Urothelium cell line (cell line): Measurements from ENCODE around the gene SNX5.
"Not testable (repeated sequence)": the region's sequence is repeated elsewhere in the genome, so short reads cannot be mapped to it uniquely, and the experiment has no call there.

Source experiments
- DNase-seq: peaks from one replicate; pipeline ENCODE4 v3.0.0; 2011; ENCODE audit warnings: low spot score, mixed read lengths
- FAIRE-seq: peaks from 2 replicates; lab custom pipeline; 2011; peaks lifted over from hg19 to GRCh38; lab: Jason Lieb, UNC

Gene SNX5

DNA sequence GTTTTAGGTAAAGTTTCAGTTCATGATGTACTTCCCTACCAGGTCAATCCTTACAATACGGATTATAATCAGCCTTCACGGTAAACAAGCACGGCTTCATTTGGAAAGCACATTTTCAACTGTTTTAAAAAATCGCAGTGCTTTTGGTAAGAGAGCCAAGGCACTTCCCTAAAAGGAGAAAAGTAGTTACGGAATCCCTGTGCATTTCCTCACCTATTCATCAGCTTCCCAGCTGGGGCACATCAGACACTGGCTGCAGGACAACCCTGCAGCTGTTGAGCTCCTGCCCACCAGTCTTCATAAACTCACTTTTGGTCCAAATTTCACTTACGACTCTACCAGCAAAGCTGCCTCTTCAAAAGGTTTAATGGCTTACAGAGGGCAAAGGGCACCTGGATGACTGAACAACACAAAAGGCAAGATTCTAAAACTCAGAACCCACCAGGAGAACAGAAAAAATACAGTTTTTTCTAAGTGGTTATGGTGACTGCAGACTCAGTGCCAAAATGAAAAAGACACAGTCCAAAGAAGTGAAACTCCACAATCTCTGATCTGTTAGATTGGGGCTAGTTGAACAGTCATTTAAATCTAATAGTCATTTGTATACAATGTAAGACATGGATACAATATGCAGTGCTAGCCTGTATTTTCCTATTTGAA lies 7.5 kb downstream of the SNX5 start:
- no peak for FAIRE-seq

DNA sequence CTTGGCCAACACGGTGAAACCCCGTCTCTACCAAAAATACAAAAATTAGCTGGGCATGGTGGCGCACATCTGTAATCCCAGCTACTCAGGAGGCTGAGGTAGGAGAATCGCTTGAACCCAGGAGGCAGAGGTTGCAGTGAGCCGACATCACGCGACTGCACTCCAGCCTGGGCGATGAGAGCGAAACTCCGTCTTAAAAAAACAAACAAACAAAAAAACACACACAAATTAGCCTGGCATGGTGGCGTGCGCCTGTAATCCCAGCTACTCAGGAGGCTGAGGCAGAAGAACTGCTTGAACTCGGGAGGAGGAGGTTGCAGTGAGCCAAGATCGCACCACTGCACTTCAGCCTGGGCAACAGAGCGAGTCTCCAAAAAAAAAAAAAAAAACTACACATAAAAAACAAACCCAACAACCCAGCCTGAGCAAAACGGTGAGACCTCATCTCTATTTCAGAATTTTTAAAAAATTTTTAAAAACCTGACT lies 8.2 kb downstream of the SNX5 start:
- not testable (repeated sequence) for FAIRE-seq, DNase-seq

More for the DNA sequence above, 7.5 kb downstream of the SNX5 start:
- DNase-seq: no peak

DNA sequence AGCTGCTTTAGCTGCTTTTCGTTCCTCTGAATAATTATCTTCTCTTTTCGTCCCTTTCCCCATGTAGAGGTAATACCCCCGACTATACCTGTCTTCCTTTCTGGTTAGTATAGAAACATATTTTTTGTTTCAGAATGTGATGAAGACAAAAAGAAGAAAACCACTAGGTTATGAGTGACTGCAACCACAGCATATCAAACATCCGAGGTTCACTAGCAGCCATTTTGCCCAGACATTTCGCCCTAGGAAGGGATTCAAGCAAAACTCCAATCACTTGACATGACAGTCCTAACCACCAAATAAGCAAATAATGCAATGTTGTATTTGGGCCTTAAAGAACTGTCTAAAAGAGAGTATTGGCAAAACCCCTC lies 9.4 kb downstream of the SNX5 start:
- FAIRE-seq (no peak), DNase-seq (no peak)

DNA sequence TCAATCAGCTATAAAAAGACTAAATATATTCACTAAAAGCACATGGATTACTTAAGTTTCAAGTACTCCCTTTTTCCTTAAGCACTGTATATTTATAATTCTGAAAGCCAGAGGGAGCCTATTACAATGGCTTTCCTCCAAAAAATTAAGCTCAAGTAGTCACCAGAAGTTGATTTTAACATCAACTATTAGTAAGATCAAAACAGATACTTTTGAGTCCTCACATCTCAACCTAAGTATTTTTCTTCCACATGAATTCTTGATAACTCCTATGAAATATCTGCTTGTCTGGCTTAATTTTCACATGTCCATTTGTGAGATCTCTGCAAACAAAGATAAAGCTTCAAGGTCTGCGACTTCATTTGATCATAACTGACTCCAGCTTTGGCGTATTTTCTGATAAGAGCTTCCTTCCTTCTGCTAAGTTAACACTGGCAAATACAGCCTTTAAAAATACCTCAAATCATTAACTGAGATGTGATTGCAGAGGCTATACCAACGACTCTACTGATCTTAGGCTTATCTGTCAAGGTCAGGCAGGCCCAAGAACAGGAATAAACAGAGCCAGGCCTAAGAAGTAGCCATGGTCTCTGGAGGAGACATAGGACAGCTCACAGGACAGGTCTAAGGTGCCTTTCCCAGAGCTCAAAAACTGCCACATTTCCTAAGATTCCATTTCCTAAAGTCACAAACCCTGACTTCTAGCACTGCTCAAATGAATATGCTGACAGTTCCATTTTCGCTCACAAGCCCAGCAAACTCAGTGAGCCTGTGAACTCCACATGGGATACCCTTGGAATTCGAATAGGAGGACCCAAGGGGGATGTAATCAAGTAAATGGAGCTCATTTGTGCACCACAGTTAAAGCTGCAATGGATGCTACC lies 10.0 kb downstream of the SNX5 start:
- FAIRE-seq (no peak), DNase-seq (no peak)

DNA sequence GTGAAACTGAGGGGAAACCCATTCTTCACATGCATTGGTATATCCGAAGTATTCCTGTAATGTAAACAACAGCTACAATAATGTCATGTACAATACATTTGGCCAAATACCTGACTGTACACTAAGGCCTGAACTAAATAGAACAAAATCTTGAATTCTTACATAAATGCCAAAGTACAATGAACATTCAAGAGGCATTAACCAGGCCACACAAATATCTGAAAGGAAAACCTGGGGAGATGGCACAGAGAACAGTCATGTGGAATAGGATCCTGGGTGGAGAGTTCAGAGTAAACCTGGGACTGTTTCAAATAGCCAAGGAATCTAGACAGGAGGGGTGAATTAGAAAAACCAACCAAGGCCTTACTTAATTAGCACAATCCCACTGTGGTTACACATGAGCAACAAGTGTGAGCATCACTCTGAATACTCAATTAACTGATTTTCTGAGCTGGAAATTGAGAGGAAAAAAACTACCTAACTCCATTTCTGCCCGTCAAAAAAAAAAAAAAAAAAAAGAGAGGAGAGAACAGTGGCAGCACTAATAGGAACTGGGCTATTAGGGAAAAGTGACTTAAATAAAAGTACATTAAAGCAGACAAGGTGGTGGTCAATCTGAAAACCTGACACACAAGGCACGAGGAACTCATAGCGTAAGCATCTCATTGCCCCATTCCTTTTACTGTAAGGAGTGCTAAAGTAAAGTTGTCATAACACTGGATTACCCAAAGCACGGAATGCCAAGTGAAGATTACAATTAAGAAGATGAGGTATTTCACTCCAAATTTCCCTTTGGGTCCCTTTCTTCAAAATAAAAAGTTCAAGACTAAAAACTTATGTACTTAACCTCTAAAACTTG lies 10.9 kb downstream of the SNX5 start:
- no peak for FAIRE-seq
- DNase-seq: no peak

DNA sequence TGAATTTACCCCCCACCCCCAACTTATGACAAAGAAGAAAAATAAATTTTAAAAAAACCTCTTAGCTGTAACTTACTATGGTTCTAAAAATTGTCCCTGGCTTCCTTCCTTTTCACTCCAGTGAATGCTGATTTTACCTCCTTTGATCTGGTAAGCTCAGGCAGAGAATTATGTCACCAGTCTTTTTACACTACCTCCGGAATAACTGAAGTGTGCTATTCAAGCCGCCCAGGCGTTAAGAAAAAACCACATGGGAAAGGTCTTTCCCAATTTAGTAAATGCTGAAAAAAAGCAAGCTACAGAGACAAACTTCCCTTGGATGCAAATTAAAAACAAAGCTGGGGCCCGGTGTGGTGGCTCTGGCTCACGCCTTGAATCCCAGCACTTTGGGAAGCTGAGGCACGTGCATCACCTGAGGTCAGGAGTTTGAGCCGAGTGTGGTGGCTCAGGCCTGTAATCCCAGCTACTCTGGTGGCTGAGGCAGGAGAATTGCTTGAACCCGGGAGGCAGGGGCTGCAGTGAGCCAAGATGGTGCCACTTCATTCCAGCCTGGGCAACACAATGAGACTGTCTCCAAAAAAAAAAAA lies 12.4 kb downstream of the SNX5 start:
- no peak for FAIRE-seq

DNA sequence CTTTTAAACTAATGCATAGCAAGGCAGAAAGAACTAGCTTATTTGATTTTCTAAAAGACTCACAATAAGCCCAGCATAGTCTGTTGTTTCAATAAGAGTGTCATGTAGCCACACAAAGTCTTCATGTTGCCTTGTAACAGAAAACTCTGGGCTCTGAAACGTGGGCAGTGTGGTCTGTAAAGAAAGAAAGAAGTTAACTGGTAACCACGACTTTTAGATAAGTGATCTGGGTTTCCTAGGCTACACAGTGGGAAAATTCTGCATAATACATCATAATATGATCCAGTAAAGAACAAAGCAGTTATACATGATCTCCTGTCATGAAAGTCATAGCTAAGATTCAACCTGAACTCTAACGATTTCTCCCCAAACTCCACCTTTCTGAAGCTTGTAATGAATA lies 13.3 kb downstream of the SNX5 start:
- DNase-seq (no peak), FAIRE-seq (no peak)

More for the DNA sequence above, 12.4 kb downstream of the SNX5 start:
- no peak for DNase-seq

DNA sequence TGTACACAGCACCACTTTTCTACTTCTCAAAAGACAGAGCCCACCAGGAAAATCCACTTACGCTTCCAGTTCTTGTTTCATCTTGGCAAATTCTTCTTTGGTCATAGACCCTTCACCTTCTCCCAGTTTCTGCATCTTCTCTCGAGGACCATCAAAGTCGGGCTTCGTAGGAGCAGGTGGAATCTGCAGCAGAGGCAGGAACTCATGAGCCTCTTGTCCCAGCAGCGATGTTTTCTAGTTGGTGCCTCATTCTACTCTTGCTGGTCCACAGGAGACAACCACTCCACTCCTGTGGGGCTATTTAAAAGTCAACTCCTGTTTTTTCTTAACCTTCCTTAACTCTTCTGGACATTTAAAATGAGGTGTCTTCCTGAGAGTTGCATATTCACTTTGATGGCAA lies 14.7 kb downstream of the SNX5 start:
- FAIRE-seq (no peak), DNase-seq (no peak)

DNA sequence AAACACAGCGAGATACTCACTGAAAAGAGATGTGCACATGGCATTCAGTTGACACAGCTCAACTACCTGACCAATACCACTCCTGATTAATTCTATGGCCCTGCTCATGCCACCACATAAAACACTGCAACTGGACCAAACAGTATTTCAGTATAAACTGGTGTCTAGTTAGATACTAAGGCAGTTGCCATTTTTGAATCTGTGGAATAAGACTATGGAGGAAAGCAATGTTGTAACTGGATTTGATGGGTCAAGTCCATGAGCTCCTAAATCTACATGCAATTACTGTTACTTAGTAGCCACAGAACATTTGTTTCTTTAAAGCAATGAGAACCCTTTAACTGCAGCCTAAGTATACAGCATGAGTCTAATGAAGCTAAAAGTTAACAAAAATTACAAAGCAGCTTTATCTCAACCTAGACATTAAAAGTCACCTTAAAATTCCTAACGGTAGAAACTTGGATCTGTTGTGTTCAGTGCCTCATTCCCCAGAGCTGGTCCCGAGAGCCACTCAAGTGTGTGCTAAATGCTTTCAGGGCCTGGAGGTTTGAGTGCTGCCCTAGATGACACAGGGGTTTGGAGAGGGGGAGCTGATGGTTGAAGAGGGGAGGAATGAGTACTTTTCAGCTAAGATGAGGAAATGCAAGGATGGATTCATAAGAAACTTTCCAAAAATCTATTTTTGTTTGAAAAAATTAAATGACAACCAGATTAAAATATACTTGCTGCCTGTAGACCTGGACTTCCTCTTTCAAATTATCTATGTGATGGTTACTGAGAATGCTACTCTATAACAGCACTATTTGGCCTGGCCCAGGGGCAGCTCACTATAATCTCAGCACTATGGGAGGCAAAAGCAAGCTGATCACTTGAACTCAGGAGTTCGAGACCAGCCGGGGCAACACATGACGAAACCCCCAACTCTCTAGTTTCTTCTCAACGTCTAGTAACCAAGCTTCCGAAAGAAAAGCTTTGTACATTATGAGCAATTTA lies 15.6 kb downstream of the SNX5 start:
- DNase-seq: no peak
- FAIRE-seq: no peak

DNA sequence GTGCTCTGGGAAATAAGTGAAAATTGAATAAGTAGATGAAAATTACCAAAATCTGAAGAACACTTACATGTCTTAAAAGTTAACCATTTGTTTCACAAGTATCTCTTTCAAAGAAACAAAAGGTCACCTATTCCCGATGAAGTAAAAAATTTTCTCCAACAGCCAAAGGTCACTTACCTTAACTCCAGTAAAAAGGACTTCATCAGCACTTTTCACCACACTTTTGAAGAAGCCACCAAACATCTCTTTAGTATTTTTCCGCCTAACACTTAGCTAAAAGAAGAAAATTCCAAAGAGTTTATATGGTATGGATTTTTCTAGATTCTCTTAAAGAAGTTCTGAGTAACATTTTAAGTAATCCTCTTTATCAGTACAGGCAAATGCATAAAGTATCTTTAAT lies 17.3 kb downstream of the SNX5 start:
- DNase-seq (no peak), FAIRE-seq (no peak)

DNA sequence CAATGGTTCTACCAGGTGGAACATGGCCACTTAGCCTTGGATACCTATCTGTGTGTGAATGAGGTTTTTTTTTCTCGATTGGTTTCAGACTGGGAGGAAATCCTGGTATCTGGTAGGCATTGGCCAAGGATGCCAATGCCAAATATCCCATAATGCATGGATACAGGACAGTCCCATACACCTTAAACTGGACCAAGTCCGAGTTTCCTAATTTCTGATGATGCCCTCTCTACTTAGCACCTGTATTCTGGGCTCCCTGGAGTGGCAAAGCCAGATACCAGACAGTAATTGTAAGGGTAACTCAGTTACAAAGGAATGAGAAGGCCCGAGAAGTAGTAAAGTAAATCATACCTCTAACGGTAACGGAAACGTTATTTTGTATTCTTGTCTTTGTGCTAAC lies 17.9 kb downstream of the SNX5 start:
- no peak for FAIRE-seq
- DNase-seq: no peak

DNA sequence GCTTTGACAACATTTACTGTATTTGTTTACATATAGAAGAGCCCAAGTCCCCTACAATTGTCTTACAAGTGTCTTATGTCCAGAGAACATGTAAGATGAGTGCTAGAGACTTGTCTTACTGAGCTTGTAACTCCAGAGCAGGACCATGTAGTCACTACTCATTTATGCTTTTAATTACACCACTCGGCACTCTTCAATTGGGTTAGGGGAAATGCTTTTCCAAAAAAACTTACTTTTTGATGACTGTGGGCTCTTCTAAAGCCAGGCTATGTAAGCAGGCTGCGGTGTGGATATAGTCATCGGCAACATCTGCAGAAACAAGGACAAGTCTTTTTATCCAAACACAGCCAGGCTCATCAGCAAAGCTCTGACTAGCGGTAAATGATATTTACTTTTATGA lies 18.7 kb downstream of the SNX5 start:
- DNase-seq: no peak
- FAIRE-seq: no peak

DNA sequence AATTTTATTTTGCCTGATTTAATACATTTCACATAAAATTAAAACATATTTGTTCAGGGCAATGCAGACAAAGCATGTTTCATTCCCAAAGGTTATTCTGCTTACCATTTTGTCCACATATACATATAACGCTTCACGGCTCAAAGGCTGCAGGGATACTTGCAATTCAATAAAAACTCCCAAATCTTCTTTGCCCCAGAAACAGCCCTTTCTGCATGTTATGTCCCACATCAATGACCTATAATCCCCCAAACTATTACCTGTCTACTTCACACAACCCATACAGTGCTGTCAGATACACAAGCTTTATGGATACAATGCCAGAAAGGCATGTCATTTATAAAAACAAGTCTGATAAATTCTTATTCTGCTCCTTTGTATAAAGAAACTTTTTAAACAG lies 20.2 kb downstream of the SNX5 start:
- DNase-seq: no peak
- FAIRE-seq: no peak

DNA sequence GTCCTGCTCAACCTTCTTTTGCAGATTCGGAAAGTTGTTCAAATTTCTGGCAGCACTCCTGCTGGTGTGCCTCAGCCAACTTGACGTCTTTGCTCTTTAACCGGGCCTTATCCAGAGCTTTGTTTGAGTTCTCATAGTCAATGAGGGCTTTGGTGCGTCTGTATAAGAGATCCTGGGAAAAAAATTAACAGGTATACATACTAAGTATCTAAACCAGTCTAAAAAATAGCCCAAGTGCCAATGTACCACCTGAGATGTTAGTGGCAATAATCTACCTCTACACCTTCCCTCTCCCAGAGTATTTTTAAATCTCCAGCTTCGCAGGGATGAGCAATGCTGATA lies 21.1 kb downstream of the SNX5 start:
- FAIRE-seq: no peak

DNA sequence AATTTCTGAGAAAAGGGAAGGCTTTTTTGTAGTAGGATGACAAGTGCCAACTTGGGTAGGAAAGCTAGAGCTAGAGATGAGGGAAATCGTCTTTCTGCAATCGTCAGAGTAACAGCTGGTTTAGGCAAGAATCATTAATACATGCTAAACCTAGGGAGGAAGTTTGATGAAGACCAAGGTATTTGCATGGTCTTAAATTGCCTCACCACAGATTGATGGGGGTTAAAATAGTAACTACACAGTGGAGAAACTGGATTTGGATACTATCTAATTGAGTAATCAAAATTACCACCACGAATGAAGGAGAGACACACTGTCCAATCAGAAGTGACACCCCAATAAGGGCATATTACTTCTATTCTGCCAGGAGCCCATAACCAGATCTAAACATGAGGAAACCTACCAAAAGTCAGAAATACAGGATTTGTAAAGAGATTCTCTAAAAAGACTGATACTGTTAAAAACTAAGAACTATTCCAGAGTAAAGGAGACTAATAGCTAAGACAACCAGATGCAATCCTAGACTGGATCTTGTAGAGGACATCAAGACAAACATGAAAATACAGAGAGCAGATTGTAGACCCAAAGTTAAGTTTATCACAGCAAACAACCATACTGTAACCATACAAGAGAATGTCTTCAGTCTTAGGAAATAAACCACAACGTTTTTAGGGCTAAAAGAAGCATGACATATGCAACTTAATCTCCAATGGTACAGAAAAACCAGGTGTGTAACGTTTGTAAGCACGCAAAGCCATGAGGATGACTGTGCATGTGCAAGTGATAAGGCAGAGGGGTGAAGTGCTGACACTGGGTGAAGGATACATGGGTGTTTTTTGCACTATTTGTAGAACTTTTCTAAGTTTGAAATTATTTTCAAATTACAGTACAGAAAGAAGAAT lies 21.8 kb downstream of the SNX5 start:
- FAIRE-seq (no peak), DNase-seq (no peak)

More for the DNA sequence above, 21.1 kb downstream of the SNX5 start:
- DNase-seq: no peak

DNA sequence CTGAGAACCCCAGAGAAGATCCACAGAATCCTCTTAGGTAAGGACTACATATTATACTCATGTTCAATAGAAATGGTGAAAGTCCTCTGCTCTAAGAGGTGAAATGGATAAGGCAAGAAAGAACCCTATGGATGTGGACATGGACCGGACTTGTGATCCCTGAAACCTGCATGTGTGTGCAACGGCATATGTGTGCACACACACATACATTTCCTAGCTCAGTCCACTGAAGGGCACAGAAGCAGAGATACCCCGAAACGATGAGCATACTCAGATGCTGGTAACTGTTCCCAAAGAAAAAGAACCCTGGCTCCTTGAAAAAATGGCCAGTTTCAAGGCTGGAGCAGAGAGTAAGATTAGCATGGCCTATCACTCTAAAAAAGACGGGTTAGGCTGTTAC lies 22.6 kb downstream of the SNX5 start:
- DNase-seq (no peak), FAIRE-seq (no peak)

DNA sequence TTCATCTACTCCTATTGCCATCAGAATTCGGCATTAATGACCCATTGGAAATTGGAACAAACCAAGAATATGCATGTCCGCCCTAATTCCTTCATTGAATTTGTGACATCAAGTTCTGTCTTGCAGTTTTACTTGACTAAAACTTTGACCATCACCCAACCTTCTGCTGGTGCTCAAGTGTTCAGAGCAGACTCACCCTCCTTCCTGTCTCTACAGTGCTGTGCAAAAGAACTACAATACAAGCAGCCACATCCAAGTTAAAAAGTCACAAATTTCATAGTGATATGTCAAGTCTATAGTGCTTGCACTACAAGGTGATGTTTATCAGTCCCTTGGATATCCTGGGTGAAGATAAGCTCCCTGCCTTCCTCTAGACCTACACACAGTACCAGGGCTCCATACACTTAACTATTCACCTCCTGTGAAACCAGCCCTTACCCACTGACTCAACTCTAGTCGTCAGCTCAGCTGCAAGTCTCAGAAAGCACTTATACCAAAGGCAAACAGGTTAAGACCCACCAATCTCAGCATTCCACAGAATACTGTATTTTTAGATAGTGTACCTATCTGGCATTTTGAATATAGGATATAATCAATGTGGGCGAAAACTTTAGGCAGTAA lies 23.6 kb downstream of the SNX5 start:
- no peak for FAIRE-seq
- no peak for DNase-seq

DNA sequence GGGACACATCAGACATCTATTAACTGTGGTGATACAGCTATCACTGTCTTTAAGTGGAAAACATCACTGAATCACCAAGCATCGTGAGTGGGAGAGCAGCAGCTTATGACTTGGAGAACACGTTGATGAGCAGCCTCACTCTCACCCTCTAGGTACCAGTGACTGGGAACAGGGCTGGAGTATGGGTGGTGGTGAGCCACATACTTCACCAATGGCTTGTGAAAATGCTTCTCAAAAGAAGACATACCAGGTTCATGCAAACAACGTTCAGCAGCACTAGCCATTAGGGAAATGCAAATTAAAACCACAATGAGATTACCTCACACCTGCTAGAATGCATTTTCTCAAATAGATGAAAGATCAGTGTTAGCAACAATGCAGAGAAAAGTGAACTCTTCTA lies 25.3 kb downstream of the SNX5 start:
- no peak for DNase-seq
- no peak for FAIRE-seq
